GM12878 (cell line): ENCODE results near the gene NGFR. TPM values are rescaled to one million over a fixed set of nuclear protein-coding genes. Genes with fewer than 3 reads are reported as not detected.

Experiments
- ATAC-seq: fragments of 200-7000 bp; cut with Tn5 transposase; 3 replicates; pipeline ENCODE4 v1.9.1; 2020; ENCODE audit warnings: mild to moderate bottlenecking, moderate library complexity
- BruUV-seq: library from RNA; stranded (reverse); fragments of 400-500 nt; replicated peaks from 2 replicates; lab custom pipeline; 2021; lab: Mats Ljungman, UMichigan
- CTCF ChIA-PET: fragments of 300-600 bp; sonication (Branson Sonifier 250); formaldehyde crosslinking; extraction: SDS; loops from one replicate; lab custom pipeline; 2021; ENCODE audit warnings: inconsistent platforms; lab: Yijun Ruan, JAX
- POLR2A ChIA-PET: fragments of 350-600 bp; formaldehyde crosslinking; extraction: SDS; loops from one replicate; lab custom pipeline; 2021; ENCODE audit warnings: inconsistent platforms; lab: Charles Lee
- RAD21 ChIA-PET: fragments of 300-600 bp; sonication (Branson Sonifier 250); formaldehyde crosslinking; loops from one replicate; lab custom pipeline; 2023; ENCODE audit warnings: antibody characterized with exemption; ENCODE audit not compliant: unreplicated experiment; lab: Charles Lee
- SMC1A ChIA-PET: fragments of 300-600 bp; sonication (Branson Sonifier 250); formaldehyde crosslinking; loops from one replicate; lab custom pipeline; 2023; ENCODE audit not compliant: unreplicated experiment, uncharacterized antibody; lab: Charles Lee
- DNase-seq: peaks from one replicate; pipeline ENCODE4 v3.0.0-alpha.2; 2011; ENCODE audit warnings: low read depth, low spot score
- FAIRE-seq: peaks from 3 replicates; lab custom pipeline; 2011; peaks lifted over from hg19 to GRCh38; lab: Jason Lieb, UNC
- H2AFZ ChIP-seq: 2 replicates; pipeline ENCODE4 v1.6.0; 2011; ENCODE audit warnings: low read depth, low read length, control low read depth; ENCODE audit not compliant: control insufficient read depth
- H3K27ac ChIP-seq: 2 replicates; pipeline ENCODE4 v1.5.1; 2011; ENCODE audit warnings: control low read depth; ENCODE audit not compliant: control insufficient read depth, insufficient read depth
- H3K27me3 ChIP-seq, 2 experiments: replicated peaks in 1 of 2; 2 replicates each; pipeline versions ENCODE4 v1.6.0 to v1.6.1; 2011; ENCODE audit warnings: low read length in 1 of 2; ENCODE audit not compliant: control insufficient read depth in 2 of 2, insufficient read depth in 2 of 2
- H3K36me3 ChIP-seq, 2 experiments: 2 replicates each; pipeline ENCODE4 v1.5.1; 2011; ENCODE audit warnings: low read length in 1 of 2; ENCODE audit not compliant: control insufficient read depth in 2 of 2, insufficient read depth in 2 of 2
- H3K4me1 ChIP-seq: 2 replicates; pipeline ENCODE4 v1.6.1; 2011; ENCODE audit warnings: mild to moderate bottlenecking, low read length, moderate library complexity, mixed read lengths; ENCODE audit not compliant: control insufficient read depth, insufficient read depth
- H3K4me2 ChIP-seq: 2 replicates; pipeline ENCODE4 v1.6.0; 2011; ENCODE audit warnings: control low read depth; ENCODE audit not compliant: control insufficient read depth, insufficient read depth
- H3K4me3 ChIP-seq: fragments of 200-600 bp; sonication (generic); 2 replicates; pipeline ENCODE4 v1.5.1; 2016
- H3K79me2 ChIP-seq: 2 replicates; pipeline ENCODE4 v1.6.0; 2011; ENCODE audit warnings: low read length; ENCODE audit not compliant: control insufficient read depth, insufficient read depth
- H3K9ac ChIP-seq: 2 replicates; pipeline ENCODE4 v1.8.0; 2011; ENCODE audit warnings: low read length, control low read depth, mixed read lengths; ENCODE audit not compliant: control insufficient read depth, insufficient read depth
- H3K9me3 ChIP-seq: replicated peaks from 3 replicates; pipeline ENCODE4 v1.5.1; 2011; ENCODE audit warnings: mild to moderate bottlenecking, low read length; ENCODE audit not compliant: control insufficient read depth, insufficient read depth
- H4K20me1 ChIP-seq: 2 replicates; pipeline ENCODE4 v1.6.0; 2011; ENCODE audit not compliant: control insufficient read depth, insufficient read depth
- ASH2L ChIP-seq: fragments of 300-600, 200-600 bp; sonication (generic); IDR thresholded peaks from 2 replicates; pipeline ENCODE4 v1.6.1; 2017; ENCODE audit warnings: low read depth, mild to moderate bottlenecking, borderline replicate concordance
- ATF3 ChIP-seq: IDR thresholded peaks from 2 replicates; pipeline ENCODE4 v1.6.1; 2011; ENCODE audit warnings: low read depth, mild to moderate bottlenecking, low read length, moderate library complexity, borderline replicate concordance; ENCODE audit errors: extremely low read depth
- CBX5 ChIP-seq: sonication (generic); IDR thresholded peaks from 2 replicates; pipeline ENCODE4 v1.6.1; 2016; ENCODE audit warnings: low read depth, moderate library complexity, mild to moderate bottlenecking, inconsistent platforms
- CTCF ChIP-seq, 3 experiments: IDR thresholded peaks in 2 of 3; conservative IDR thresholded peaks in 1 of 3; 2 replicates each; pipeline ENCODE4 v1.5.1; 2011; ENCODE audit warnings: low read depth in 3 of 3, low read length in 3 of 3, mild to moderate bottlenecking in 3 of 3, control low read depth in 2 of 3, moderate library complexity in 2 of 3, inconsistent platforms in 1 of 3, mixed read lengths in 1 of 3; ENCODE audit not compliant: control insufficient read depth in 2 of 3, insufficient read depth in 1 of 3; ENCODE audit errors: extremely low read depth in 1 of 3
- MEF2A ChIP-seq: IDR thresholded peaks from 2 replicates; pipeline ENCODE4 v1.6.1; 2011; ENCODE audit warnings: low read depth, mild to moderate bottlenecking, low read length, moderate library complexity; ENCODE audit not compliant: insufficient read depth
- MEF2B ChIP-seq: fragments of 450-650 bp; IDR thresholded peaks from 2 replicates; pipeline ENCODE4 v1.6.1; 2018; ENCODE audit warnings: mild to moderate bottlenecking, moderate library complexity; ENCODE audit not compliant: partially characterized antibody, poor library complexity, severe bottlenecking
- MXI1 ChIP-seq: fragments of 150-350 bp; IDR thresholded peaks from 2 replicates; pipeline ENCODE4 v1.6.1; 2011; ENCODE audit warnings: low read depth, mild to moderate bottlenecking, inconsistent platforms, low read length, improper control_type of control experiment
- POU2F2 ChIP-seq: IDR thresholded peaks from 3 replicates; pipeline ENCODE4 v1.6.1; 2011; ENCODE audit warnings: low read depth, mild to moderate bottlenecking, low read length, borderline replicate concordance
- RAD51 ChIP-seq: fragments of 450-650 bp; IDR thresholded peaks from 2 replicates; pipeline ENCODE4 v1.6.1; 2016; ENCODE audit warnings: moderate library complexity, mild to moderate bottlenecking, inconsistent platforms
- RELB ChIP-seq: fragments of 450-650 bp; IDR thresholded peaks from 2 replicates; pipeline ENCODE4 v1.6.1; 2017; ENCODE audit warnings: low read depth, mild to moderate bottlenecking, moderate library complexity
- RFX5 ChIP-seq: IDR thresholded peaks from 2 replicates; pipeline ENCODE4 v1.6.1; 2011; ENCODE audit warnings: low read depth, low read length, improper control_type of control experiment
- SMARCA5 ChIP-seq: fragments of 450-650 bp; IDR thresholded peaks from 2 replicates; pipeline ENCODE4 v1.6.1; 2017; ENCODE audit warnings: mild to moderate bottlenecking
- SP1 ChIP-seq: IDR thresholded peaks from one replicate; pipeline ENCODE4 v1.6.1; 2011; ENCODE audit warnings: low read depth, low read length
- SREBF2 ChIP-seq: IDR thresholded peaks from 2 replicates; pipeline ENCODE4 v1.6.1; 2012; ENCODE audit warnings: mild to moderate bottlenecking, low read length
- USF1 ChIP-seq: IDR thresholded peaks from 2 replicates; pipeline ENCODE4 v1.6.1; 2011; ENCODE audit warnings: borderline replicate concordance, low read depth, mild to moderate bottlenecking, moderate library complexity, mixed read lengths, low read length; ENCODE audit not compliant: insufficient read depth; ENCODE audit errors: extremely low read length
- WGBS: methylation state at CpG from one replicate; pipeline ENCODE4 v1.1.6; 2016; ENCODE audit warnings: low lambda C conversion rate; ENCODE audit not compliant: insufficient replicate concordance, insufficient coverage; ENCODE audit errors: missing lambda C conversion rate; 5-methylcytosine and 5-hydroxymethylcytosine counted together
- in situ Hi-C: fragments of 300-500 bp; cut with MboI; formaldehyde crosslinking; loops from 9 replicates; pipeline ENCODE4 v1.14.3; 2018; ENCODE audit warnings: mixed read lengths
- intact Hi-C: fragments of 100-400 bp; cut with micrococcal nuclease; formaldehyde crosslinking; loops from one replicate; pipeline ENCODE4 v1.14.2; 2022; ENCODE audit not compliant: unreplicated experiment
- polyA plus RNA-seq, 11 experiments: library from polyadenylated mRNA; depleted of rRNA in 4 of 11; unstranded in 6 of 11; stranded (reverse) in 5 of 11; fragments of >200 nt; fragmentation: Nextera tagmentation in 4 of 11; fragmentation: Illumina TruSeq in 1 of 11; extraction: Ambion mirVana in 4 of 11; extraction: Trizol in 1 of 11; gene quantifications; 1 replicate in 1 of 11; 2 replicates in 10 of 11; pipeline versions ENCODE4 v1.2.1 to v1.2.3, GENCODE V29; 2011 to 2016; ENCODE audit warnings: inconsistent platforms in 2 of 11, missing spikeins in 2 of 11, low read depth in 1 of 11
- total RNA-seq, 4 experiments: library from RNA; depleted of rRNA in 3 of 4; stranded (reverse); fragments of >200 nt in 3 of 4; fragmentation: Illumina TruSeq in 1 of 4; extraction: Trizol in 1 of 4; gene quantifications; 2 replicates each; pipeline versions ENCODE4 v1.2.1 to v1.2.3, GENCODE V29; 2013 to 2021
- TF ChIP-seq, protein P1 (sequence below): IDR thresholded peaks from 2 replicates; pipeline ENCODE4 v1.6.1; 2011; ENCODE audit warnings: borderline replicate concordance, low read depth, mild to moderate bottlenecking, moderate library complexity, low read length; ENCODE audit not compliant: insufficient read depth, poor library complexity, severe bottlenecking

NGFR gene
- total and polyA plus RNA-seq, 10 of the 15 experiments (the other 5 are each of a cell fraction or from before 2014, with no cell fraction given), result 0.05 to 0.28 (median 0.08) TPM; not detected in 1

- no peaks in the 10 kb centered on the region for H3K79me2 ChIP-seq
- no peaks in the 10 kb centered on the region for H3K9me3 ChIP-seq
- no peak overlapping the region for H3K9ac ChIP-seq
- RAD21 ChIA-PET, result interaction anchor here (1.0 kb wide), 1 partner anchor 49 kb away, joined by 4 read pairs; no protein-coding TSS in a partner anchor
- no peaks in the 10 kb centered on the region for H3K4me1 ChIP-seq
- H2AFZ ChIP-seq, result no peak overlapping the region
- DNase-seq (no peak), FAIRE-seq (no peak), ATAC-seq (peak; percentile 19; the same call in 2 of the 3 replicates)
- no peaks in the 10 kb centered on the region for H3K36me3 ChIP-seq
- no TSS peak for BruUV-seq
- in situ Hi-C loops (no loop called here), intact Hi-C loops (no loop called here)
- TF ChIP-seq SP1, result no peak
- no peak for TF ChIP-seq RELB
- no peak for TF ChIP-seq SMARCA5
- TF ChIP-seq MEF2B, result no peak
- no peak for TF ChIP-seq RAD51
- no peak for TF ChIP-seq ATF3
- no peak for TF ChIP-seq USF1
- no peak for TF ChIP-seq SREBF2
- TF ChIP-seq POU2F2, result no peak
- TF ChIP-seq ASH2L, result no peak
- TF ChIP-seq RFX5, result no peak
- TF ChIP-seq MEF2A, result no peak
- TF ChIP-seq MXI1, result no peak
- TF ChIP-seq, protein P1, sequence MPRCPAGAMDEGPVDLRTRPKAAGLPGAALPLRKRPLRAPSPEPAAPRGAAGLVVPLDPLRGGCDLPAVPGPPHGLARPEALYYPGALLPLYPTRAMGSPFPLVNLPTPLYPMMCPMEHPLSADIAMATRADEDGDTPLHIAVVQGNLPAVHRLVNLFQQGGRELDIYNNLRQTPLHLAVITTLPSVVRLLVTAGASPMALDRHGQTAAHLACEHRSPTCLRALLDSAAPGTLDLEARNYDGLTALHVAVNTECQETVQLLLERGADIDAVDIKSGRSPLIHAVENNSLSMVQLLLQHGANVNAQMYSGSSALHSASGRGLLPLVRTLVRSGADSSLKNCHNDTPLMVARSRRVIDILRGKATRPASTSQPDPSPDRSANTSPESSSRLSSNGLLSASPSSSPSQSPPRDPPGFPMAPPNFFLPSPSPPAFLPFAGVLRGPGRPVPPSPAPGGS, result no peak
- no peak for TF ChIP-seq CTCF (IDR thresholded peaks at IDR 0.05 in 2 of 3, conservative IDR thresholded peaks at IDR 0.05 in 1 of 3; ENCODE audit: control insufficient read depth in 2 of 3, extremely low read depth in 1 of 3, insufficient read depth in 1 of 3, low read depth in 3 of 3, low read length in 3 of 3)
- TF ChIP-seq CBX5, result no peak
- H3K4me2 ChIP-seq, result no peak overlapping the region
- H3K27me3 ChIP-seq, result no peaks in the 10 kb centered on the region; a peak in 2 of 4 replicates
- H3K27ac ChIP-seq, result no peak overlapping the region
- POLR2A ChIA-PET, result no interaction called here
- SMC1A ChIA-PET, result no interaction called here
- CTCF ChIA-PET, result interaction anchor here (0.6 to 2.0 kb wide), 6 partner anchors 48 to 557 kb away, joined by 3 to 10 read pairs (median 3); partner anchors contain the start of gene PHB1
- H4K20me1 ChIP-seq, result no peaks in the 10 kb centered on the region
- no peak overlapping the region for H3K4me3 ChIP-seq
- 30% methylated on average over 17 of the region's 17 CpGs for WGBS
Measured at GRCh38 chr17:49508061-49508865, 13.2 kb downstream of the NGFR start.
